IPS DF 4.7 (cell line): ENCODE data around the gene ISL2.

Experiments used
- DNase-seq: peaks from one replicate; pipeline ENCODE4 v3.0.0-alpha.2; 2013; ENCODE audit warnings: low spot score; ENCODE audit errors: extremely low read depth

ISL2 gene

DNA sequence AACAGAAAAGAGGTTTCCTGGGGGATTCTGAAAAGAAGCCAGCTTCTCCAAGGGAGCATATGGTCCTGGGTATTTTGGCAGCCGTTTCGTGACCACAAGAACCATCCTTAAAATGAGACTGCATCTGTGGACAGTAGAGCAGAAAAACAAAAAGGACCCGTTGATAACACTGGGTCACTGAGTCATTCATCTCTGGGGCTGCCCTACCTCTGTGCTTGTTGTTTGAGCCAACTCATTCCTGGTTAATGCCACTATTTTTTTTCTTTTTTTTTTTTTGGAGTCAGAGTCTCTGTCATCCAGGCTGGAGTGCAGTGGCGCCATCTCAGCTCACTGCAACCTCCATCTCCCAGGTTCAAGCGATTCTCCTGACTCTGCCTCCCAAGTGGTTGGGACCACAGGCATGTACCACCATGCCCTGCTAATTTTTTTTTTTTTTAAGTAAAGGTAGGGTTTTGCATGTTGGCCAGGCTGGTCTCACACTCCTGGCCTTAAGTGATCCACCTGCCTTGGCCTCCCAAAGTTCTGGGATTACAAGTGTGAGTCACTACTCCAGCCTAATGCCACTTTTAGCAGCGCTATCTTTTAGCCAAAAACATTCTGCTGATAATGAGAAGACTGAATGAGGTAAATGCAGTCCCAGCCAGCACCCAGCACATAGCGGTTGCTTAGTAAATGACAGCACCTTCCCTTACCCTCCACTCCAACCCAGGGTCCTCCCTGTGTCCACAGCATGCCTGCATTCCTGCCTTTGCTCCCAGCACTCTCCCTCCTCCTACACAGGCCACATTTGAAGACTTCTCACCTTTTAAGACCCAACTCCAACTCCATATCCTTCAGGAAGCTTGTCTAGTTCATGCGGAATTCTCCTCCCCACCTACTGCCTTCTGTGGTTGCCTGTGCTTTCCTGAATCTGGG is 9.1 kb upstream of the ISL2 start:
- no peak for DNase-seq

GRCh38 chr15:76328106-76328696 is 8.4 kb upstream of the ISL2 start:
- DNase-seq: no peak

- no peak for DNase-seq
These were observed 7.6 kb upstream of the ISL2 start for GRCh38 chr15:76328958-76329357.

DNA sequence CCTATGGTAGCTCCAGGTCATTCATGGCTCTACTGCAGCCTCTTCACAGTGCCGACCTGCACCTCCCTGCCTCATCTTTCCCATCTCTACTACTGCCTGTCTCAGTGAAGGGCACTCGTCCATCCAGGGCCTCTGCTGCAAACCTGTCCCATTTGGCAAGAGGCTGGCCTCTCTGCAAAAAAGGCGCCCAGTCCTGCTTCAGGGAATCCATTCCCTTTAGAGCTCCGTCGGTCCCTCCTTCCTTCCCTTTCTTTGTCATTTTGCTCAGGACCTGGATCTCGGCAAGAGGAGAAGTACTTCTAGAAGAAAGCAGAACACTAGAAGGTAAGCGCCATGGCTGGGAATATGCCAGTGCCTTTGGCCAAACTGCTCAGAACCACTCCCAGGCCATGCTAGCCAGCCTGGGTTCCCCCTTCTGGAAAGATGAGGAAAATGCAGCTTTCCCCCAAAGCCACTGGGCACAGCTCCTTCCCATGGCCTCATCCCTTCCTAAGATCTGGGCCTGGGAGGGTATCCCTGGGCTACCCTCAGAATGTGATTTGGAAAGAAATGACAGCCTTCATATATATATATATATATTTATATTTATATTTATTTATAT is 6.4 kb upstream of the ISL2 start:
- no peak for DNase-seq

DNA sequence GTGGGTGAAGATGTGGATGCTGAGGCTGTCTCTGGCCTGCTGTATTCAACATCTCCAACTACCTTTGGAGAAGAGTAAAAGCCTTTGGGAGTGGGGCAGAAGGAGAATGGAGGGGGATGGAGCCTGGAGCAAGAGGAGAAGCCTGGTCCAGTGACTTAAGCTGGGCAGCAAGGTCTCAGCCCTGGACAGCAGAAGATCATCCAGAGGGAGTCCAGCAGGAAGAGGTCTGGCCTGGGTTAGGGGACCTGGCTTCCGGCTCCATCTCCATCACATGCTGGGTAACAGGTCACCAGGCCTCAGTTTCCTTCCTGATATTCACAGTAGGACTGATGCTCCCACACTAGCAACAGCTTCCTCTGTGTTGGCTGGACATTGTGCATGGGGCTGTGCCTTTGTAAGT is 3.8 kb upstream of the ISL2 start:
- DNase-seq: no peak

GRCh38 chr15:76333309-76333708 is 3.3 kb upstream of the ISL2 start:
- no peak for DNase-seq

DNA sequence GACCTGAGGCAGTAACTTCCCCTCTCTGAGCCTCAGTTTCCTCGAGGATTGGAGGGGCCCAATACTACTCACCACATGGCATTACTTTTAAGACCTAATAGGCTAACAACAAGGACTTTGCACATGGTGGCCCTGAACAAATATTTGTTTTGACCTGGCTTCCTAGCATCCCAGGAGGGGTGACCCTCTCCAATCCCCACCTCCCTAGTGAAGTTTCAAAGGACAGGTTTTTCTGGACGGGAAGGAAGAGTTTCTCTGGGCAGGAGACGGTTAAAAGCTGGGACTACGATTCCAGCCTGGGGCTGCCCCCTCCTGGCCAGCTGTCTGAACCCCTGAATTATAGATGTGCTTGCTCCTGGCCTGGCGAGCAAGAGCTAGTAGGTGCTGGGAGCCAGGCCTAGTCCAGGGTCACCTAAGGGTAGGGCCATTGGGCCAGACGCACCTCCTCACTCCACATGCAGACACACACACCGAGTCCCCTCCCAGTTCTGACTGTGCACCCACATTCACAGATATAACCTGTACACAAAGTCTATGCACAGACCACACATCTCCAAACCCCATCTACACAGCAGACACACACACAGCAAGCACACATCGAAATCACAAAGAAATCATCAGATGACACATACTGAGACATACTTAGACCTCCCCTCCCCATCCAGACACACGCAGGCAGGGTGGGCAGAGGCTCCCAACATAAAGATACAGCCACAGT is 2.7 kb upstream of the ISL2 start:
- no peak for DNase-seq

- DNase-seq: no peak
These were observed 1.9 kb upstream of the ISL2 start for GRCh38 chr15:76334438-76335306.

DNA sequence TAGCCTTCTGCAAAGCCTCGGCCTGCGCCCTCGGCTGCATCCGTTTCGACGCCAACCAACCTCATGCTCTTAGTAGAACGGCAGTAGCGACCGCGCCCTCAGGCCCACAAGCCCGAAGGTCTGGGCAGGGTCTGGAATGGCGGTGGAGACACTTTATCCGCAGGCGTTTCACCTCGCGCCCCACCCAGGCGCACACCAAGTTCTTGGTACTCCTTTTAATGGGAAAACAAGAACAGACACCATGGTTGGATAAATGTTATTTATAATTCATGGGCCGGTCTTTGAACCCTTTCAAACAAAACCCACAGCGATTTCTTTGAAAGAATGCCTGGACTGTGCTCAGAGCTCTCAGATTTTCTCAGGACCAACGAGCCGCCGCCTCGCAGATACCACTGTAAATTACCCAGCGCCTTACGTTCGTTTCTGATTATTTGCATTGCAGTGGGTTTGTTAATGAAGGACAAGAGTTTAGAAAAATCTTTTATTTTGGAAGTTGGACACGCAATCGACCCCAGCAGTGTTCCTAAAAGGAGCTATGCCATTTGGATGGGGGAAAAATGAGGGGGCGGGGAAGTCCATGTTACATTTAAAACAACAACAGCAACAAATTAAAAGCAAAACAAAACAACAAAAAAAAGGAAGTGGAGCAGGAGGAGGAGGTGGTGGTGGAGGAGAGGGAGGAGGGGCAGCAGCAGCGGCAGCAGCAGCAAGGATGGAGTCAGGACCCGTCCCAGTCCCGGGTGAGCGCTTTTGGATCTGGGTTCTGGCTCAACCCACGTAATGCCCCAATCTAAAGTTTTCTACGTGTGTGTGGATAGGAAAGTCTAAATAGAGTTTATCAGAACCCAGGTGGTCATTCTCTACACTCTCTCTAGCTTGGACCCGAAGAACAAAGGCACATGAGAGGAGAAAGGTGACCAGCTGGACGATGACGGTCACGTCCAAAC is 993 bp upstream of the ISL2 start:
- no peak for DNase-seq

DNA sequence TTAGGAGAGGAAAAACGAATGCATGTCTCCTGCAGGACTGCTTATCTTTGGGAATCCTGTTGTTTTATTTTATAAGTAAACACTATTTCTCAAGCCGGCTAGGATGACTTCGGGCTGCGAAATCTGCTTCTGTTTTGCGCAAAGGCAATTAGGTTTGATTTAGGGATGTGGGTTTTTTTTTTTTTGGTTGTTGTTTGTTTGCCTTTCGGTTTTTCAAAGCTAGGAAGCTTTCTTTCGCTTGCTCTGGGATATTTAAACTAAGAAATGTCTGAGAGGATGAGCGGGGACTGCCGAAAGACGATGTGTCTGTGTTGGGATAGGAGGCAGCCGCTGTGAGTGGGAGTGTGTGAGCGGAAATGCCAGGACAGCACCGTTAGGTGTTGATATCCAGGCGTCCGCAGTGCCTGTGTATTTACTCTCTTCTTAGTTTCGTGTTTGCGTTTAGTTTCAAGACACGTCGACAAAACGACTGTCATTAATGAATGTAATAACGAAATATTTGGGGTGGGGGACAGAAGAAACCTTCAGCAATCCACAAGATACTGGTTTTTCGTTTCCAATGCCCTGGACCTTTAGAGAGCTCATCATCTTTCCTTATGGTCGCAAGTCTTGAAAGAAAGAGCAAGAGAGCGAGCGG is 604 bp downstream of the ISL2 start:
- no peak for DNase-seq

GRCh38 chr15:76337696-76338485 is 1.3 kb downstream of the ISL2 start:
- no peak for DNase-seq

DNA sequence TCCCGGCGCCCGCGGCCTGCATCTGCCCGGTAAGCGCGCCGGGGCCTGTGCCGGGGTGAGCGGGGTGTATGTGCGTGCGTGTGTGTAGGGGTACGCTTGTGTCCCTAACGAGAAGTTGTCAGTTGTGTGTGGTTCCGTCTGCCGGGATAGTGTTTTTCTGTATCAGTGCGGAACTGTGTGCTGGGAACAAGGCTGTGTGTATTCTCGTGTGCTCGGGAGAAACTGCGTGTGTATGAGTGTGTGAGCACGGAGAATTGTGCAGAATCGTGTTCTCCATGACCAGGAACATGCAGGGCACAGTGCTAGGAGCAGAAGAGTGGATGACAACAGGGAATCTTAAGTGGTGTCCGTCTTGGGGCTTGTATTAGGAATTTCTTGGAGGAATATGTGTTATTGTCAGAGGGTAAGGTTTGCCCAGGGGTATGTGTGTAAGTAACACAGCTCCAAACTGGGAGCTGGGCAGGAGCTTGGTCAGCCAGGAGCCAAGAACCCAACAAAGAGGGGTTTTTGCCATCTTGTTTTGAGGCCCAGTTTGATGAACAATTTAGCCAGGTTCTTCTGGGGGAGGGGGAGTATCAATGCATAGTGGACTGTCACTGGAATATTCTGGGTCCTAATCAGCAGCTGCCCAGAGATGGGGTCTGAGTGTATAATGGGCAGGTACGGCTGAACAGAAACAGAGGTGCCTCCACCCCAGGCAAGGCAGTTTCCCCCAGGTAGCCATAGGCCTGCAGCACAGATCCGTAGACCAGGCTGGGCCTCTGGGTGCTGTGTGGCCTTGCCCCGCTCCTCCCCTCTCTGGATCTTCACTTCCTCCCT is 2.1 kb downstream of the ISL2 start:
- no peak for DNase-seq

DNA sequence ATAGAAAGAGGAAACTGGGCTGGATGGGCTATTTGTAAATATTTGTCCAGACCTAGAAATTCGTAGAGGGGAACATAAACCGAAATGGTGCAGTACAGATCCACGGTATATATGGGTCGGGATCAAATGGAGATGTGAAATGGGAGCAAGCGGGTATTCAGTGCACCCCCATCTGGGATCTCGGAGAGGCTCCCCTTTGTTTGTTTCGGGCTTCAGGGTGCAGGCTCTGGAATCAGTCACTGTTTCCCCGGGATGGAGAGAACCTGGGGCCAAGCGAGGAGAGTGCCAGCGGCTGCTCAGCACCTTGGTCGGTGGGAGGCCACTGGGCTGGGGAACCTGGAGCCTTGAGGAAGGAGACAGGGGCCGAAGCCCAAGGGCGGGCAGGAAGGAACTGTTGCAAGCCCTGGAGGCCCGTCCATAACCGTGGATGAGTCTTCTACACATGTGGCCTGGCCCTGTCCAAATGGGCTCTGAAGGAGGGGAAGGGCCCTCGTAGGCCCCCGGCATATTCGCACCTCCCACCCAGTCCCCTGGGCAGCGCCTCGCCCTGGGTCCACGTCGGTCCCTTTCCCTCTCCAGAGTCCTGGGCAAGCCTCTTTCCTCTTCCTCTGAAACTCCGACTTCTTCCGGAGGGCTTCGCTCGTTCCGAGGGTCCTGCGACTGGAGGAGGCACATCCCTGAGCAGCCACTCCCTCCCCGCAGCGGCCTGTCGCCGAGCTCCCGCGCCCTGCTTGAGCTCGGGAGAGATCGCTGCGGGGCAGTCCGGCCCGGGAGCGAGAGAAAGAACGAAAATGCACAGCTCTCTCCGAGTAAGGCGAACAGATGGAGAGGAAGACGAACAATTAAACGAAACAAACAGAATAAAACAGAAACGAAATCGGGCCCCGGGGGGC is 3.0 kb downstream of the ISL2 start:
- no peak for DNase-seq

GRCh38 chr15:76340198-76340802 is 3.7 kb downstream of the ISL2 start:
- no peak for DNase-seq

GRCh38 chr15:76340803-76341365 is 4.3 kb downstream of the ISL2 start:
- no peak for DNase-seq
